Omental fat pad (tissue), 4 donors: Measurements from ENCODE around the gene MAP3K7CL. TPM values are rescaled to one million over a fixed set of nuclear protein-coding genes. Genes with fewer than 3 reads are reported as not detected.

Experiments
- ATAC-seq: fragments of 150-250 bp; one replicate; pipeline ENCODE4 v1.9.1; 2016; ENCODE audit warnings: mild to moderate bottlenecking, moderate library complexity; ENCODE audit not compliant: low FRiP score
- DNase-seq: peaks from one replicate; pipeline ENCODE4 v3.0.0-alpha.2; 2019; ENCODE audit warnings: low spot score
- total RNA-seq, 4 donors: library from RNA; depleted of rRNA; stranded (reverse); fragments of >200 nt; gene quantifications; one replicate each; pipeline ENCODE4 v1.1.0, GENCODE V29; 2016
- TF ChIP-seq, protein P1 (sequence below), 3 donors: fragments of 450-650 bp; IDR thresholded peaks; one replicate each; pipeline ENCODE4 v1.5.1; 2016 to 2017; ENCODE audit warnings: antibody characterized with exemption in 3 of 3, mild to moderate bottlenecking in 3 of 3, moderate library complexity in 2 of 3

The MAP3K7CL gene
- total RNA-seq, 4 donors from 2014 or later, result 5.1 to 7.1 (median 5.9) TPM

DNA sequence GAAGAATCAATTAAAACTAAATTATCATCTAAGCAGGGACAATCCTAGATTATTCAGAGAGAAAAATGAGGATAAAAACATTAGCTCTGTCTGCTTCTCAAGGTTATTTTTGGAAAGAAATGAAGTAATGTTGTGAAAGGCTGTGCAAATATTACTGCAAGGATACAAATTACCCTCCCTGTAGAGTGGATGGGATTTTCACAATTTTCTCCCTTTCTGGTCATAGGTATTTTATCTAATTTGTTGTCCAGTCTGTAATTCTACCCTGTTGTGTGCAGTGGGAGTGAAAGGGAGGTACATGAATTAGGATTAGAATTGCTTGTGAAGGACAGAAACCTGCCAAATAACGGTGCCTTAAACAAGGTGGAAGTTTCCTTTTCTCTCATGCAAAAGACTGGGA is 54.7 kb downstream of the MAP3K7CL start:
- TF ChIP-seq, protein P1, sequence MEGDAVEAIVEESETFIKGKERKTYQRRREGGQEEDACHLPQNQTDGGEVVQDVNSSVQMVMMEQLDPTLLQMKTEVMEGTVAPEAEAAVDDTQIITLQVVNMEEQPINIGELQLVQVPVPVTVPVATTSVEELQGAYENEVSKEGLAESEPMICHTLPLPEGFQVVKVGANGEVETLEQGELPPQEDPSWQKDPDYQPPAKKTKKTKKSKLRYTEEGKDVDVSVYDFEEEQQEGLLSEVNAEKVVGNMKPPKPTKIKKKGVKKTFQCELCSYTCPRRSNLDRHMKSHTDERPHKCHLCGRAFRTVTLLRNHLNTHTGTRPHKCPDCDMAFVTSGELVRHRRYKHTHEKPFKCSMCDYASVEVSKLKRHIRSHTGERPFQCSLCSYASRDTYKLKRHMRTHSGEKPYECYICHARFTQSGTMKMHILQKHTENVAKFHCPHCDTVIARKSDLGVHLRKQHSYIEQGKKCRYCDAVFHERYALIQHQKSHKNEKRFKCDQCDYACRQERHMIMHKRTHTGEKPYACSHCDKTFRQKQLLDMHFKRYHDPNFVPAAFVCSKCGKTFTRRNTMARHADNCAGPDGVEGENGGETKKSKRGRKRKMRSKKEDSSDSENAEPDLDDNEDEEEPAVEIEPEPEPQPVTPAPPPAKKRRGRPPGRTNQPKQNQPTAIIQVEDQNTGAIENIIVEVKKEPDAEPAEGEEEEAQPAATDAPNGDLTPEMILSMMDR (IDR thresholded peaks at IDR 0.05), result no peak
- ATAC-seq (peak; percentile 36), DNase-seq (no peak)

DNA sequence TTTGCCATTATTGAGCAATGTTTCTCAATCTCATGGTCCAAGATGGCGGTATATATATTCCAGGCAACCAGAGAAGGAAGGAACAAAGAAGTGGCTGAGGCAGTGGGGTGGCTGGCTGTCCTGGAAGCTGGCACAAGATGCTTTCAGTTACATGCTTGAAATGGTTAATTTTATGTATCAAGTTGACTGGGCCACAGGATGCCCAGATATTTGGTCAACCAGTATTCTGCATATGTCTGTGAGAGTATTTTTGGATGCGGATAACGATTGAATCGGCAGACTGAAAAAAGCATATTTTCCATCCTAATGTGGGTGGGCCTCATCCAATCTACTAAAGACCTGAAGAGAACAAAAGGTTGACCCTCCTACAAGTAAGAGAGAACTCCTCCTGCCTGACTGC is 55.2 kb downstream of the MAP3K7CL start:
- ATAC-seq, result no peak
- DNase-seq, result no peak
- TF ChIP-seq, protein P1 (IDR thresholded peaks at IDR 0.05), result no peak

DNA sequence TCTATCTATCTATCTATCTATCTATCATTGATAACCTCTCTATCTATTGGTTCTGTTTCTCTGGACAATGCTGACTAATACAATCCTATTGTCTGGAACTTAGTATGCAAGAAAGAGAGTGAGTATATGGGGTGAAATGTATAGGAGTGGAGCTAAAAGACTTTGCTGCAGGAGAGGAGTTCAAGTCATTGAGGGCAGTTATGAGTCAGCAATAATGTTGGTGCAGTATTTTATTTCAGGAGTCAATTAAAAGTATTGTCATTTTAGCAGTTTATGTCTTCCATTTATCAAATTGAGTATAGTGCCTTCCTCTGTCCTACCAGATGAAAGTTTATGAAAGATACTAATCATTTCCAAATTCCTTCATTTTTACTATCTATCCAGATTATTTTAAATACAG is 55.8 kb downstream of the MAP3K7CL start:
- TF ChIP-seq, protein P1 (IDR thresholded peaks at IDR 0.05), result no peak
- ATAC-seq, result no peak
- no peak for DNase-seq

DNA sequence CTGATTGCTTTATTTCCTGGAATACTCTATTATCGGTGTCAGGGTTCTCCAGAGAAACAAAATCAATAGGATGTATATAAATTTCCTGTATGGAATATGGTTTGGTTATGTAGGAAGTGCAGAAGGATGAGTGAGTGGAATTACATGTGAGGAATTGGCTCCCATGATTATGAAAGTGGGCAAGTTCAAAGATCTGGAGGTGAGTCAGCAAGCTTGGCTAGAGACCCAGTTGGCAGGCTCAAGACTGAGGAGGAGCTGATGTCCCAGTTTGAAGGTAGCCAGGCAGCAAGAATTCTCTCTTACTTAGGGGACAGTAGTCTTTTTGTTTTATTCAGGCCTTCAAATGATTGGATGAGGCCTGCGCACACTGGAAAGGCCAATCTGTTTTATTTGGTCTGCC is 57.5 kb downstream of the MAP3K7CL start:
- no peak for DNase-seq
- TF ChIP-seq, protein P1 (IDR thresholded peaks at IDR 0.05), result no peak
- peak; percentile 79 for ATAC-seq

DNA sequence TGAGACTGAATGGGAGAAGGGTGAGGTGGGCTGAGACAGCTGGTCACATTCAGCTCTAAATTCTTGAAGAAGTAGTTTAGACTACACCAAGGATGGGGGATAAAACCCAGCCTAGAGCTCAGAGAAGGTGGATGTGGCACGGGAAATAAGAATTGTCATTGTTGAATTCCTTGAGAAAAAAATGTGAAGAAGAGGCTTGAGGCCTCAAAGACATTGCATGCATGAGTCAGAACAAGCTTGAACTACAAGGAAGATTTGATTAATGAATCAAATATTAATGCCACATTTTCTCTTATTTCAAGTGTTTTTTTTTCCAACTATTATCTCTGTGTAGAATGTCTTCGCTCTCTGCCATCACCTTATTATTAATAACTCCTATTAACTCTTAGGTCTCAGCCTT is 58.9 kb downstream of the MAP3K7CL start:
- TF ChIP-seq, protein P1 (IDR thresholded peaks at IDR 0.05), result no peak
- ATAC-seq, result no peak
- no peak for DNase-seq

DNA sequence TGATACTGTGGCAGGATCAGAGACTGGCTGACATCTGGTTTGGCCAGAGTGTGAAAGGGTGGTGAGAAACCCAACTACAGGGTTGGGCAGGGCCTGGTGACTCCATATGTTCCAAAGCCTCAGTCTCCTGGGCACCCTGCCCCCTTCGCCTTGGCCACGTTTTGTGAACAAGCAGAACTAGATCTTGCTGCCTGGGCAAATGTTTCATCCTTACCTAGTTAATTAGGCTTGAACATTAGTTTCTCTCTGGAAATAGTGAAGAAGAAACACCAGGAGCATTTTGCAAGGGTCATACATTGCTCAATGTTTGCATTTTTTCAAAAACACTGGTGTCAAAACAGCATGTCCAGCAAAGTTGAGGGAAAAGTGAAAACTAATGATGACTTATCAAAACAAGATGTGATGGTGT is 60.5 kb downstream of the MAP3K7CL start:
- ATAC-seq (no peak), DNase-seq (no peak)
- TF ChIP-seq, protein P1 (IDR thresholded peaks at IDR 0.05), result no peak

DNA sequence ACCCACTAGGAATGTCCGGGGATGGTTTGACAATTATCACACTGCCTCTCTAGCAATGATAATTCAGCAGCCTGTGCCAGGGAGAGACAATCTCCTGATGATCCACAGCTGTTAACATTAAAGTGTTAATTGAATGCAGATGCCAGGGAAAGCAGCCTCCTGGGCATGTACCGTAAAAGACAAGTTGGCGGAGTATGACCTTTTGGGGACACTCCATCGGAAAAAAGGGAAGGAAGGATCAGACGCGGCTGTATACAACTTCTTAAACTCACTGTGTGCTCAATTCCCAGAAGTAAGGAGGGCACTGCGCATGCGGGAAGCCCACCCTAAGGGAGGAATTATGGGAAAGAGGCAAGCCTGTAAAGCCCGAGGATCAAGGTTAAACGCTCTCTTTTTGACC is 62.6 kb downstream of the MAP3K7CL start:
- TF ChIP-seq, protein P1 (IDR thresholded peaks at IDR 0.05), result no peak
- ATAC-seq (no peak), DNase-seq (no peak)
